ENCODE data around the gene PER1. TPM values are rescaled to one million over a fixed set of nuclear protein-coding genes. Genes with fewer than 3 reads are reported as not detected.

PER1 gene
- total and polyA plus RNA-seq, 9 of the 15 experiments (the other 6 are each of a cell fraction or from before 2014, with no cell fraction given) = 0.13 to 26.0 (median 3.4) TPM

GRCh38 chr17:8173056-8173870 is 21.1 kb upstream of the PER1 start (continued):
- TF ChIP-seq ASH1L (IDR thresholded peaks at IDR 0.05; ENCODE audit: borderline replicate concordance, low read depth, partially characterized antibody) (peak; percentile 76), CLOCK (CRISPR knock-in tag; IDR thresholded peaks at IDR 0.05; ENCODE audit: borderline replicate concordance) (no peak), ZNF589 (CRISPR knock-in tag; IDR thresholded peaks at IDR 0.05; ENCODE audit: low read depth) (no peak), NFYB (IDR thresholded peaks at IDR 0.05; ENCODE audit: extremely low read depth, insufficient read length) (no peak), MCM7 (IDR thresholded peaks at IDR 0.05) (no peak), MXD1 (CRISPR knock-in tag; IDR thresholded peaks at IDR 0.05; ENCODE audit: borderline replicate concordance, poor library complexity, severe bottlenecking) (no peak), RBM14 (IDR thresholded peaks at IDR 0.05; ENCODE audit: borderline replicate concordance, insufficient read depth, low read depth, low read length) (no peak), SP2 (IDR thresholded peaks at IDR 0.05; ENCODE audit: extremely low read depth, low read depth, low read length, poor library complexity, severe bottlenecking) (no peak), ETV1 (tag; conservative IDR thresholded peaks at IDR 0.05; ENCODE audit: low read depth) (peak; percentile 64), MYBL2 (IDR thresholded peaks at IDR 0.05; ENCODE audit: low read depth) (no peak), MYBL2 (CRISPR knock-in tag; IDR thresholded peaks at IDR 0.05; ENCODE audit: borderline replicate concordance) (no peak), FOXA3 (CRISPR knock-in tag; conservative IDR thresholded peaks at IDR 0.05 in 1 of 2, IDR thresholded peaks at IDR 0.05 in 1 of 2) (peak; percentile 48 to 63; a peak in 2 of 4 replicates), ZNF785 (CRISPR knock-in tag; IDR thresholded peaks at IDR 0.05) (no peak)
- TF ChIP-seq, protein P1, sequence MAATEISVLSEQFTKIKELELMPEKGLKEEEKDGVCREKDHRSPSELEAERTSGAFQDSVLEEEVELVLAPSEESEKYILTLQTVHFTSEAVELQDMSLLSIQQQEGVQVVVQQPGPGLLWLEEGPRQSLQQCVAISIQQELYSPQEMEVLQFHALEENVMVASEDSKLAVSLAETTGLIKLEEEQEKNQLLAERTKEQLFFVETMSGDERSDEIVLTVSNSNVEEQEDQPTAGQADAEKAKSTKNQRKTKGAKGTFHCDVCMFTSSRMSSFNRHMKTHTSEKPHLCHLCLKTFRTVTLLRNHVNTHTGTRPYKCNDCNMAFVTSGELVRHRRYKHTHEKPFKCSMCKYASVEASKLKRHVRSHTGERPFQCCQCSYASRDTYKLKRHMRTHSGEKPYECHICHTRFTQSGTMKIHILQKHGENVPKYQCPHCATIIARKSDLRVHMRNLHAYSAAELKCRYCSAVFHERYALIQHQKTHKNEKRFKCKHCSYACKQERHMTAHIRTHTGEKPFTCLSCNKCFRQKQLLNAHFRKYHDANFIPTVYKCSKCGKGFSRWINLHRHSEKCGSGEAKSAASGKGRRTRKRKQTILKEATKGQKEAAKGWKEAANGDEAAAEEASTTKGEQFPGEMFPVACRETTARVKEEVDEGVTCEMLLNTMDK (IDR thresholded peaks at IDR 0.05; ENCODE audit: borderline replicate concordance, insufficient read depth, low read depth, low read length, poor library complexity, severe bottlenecking) = no peak

Data from K562 (cell line).